UCSD-AML1 (cell line): ENCODE results near the gene ZPBP.
"Not testable (repeated sequence)": the region's sequence is repeated elsewhere in the genome, so short reads cannot be mapped to it uniquely, and the experiment has no call there.

Experiments
- DNase-seq: peaks from one replicate; lab custom pipeline; 2025; ENCODE audit not compliant: unreplicated experiment; lab: John Stamatoyannopoulos, UW

The ZPBP gene

DNA sequence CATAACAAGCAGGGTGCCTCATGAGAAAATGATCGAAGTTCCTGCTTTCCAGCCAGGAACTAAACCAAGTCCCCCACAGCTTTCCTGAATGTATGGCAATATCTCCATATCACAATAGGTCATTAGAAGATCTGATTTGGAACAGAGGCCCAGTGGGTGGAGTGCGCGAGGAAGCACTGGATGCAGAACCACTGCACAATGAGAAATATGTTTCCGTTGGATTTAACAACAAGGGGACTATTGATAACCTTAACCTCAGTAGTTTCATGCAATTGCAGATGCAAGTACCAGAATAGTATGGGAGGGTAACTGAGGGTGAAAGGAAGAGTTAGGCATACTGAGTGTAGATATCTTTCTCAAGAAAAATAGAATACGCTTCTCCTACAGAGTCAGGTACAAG, 45.3 kb downstream of the ZPBP start:
- no peak for DNase-seq

GRCh38 chr7:50041165-50041564, 51.9 kb downstream of the ZPBP start:
- not testable (repeated sequence) for DNase-seq

DNA sequence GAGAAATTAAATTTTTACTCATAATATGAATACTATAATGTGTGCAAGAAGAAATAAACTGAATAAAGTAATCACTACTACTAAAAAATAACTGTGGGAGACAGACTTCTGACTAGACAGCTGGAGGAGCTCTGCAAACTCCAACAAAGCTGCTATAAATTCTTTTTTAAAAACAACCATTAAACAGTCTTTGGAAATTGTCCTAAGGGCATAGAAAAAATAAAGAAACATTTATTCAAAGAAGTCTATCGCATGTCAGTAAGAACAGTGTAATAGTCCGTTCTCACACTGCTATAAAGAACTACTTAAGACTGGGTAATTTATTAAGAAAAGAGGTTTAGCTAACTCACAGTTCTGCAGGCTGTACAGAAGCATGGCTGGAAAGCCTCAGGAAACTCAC, 56.0 kb downstream of the ZPBP start:
- no peak for DNase-seq

DNA sequence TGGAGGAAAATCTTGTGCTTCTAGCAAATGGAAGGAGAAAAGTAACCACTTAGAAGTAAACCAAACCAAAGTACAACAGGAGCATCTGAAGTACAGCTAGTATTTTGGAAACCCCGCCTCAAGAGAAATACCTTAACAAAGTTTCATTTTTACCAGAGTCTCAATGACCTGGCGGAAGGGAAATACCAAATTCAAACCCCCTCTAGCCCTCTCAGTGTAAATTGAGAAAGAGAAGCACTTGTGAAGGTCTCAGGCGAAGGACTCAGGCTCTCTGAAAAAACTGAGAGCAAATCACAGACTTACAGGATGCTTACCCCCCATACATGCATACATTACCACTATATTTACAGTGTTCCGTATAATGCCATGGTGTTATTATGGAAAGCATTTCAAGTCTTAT, 70.1 kb downstream of the ZPBP start:
- no peak for DNase-seq

DNA sequence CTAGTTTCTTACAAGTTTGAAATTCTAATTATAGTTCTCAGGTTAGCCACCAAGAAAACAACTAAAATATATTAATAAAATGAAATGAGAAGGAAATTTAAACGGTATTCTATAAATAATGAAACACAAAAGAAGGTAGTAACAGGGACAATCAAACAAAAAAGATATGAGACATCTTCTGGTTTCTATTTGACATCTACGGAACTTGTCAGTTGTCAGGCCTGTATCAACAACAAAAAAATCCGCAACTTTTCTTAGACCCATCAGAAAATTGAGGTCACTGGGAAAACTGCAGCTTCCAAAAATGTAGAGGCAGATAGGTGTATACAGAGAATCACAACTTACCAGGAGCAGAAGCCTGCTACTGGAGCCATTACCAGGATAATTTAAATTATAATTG, 70.6 kb downstream of the ZPBP start:
- DNase-seq, result no peak

GRCh38 chr7:49995681-49996080, 97.4 kb downstream of the ZPBP start:
- DNase-seq, result no peak

GRCh38 chr7:49986191-49986590, 106.9 kb downstream of the ZPBP start:
- DNase-seq, result no peak

GRCh38 chr7:49980465-49980864, 112.6 kb downstream of the ZPBP start:
- DNase-seq, result no peak

GRCh38 chr7:49976238-49976637, 116.8 kb downstream of the ZPBP start:
- DNase-seq, result no peak

GRCh38 chr7:49974035-49974434, 119.0 kb downstream of the ZPBP start:
- no peak for DNase-seq

DNA sequence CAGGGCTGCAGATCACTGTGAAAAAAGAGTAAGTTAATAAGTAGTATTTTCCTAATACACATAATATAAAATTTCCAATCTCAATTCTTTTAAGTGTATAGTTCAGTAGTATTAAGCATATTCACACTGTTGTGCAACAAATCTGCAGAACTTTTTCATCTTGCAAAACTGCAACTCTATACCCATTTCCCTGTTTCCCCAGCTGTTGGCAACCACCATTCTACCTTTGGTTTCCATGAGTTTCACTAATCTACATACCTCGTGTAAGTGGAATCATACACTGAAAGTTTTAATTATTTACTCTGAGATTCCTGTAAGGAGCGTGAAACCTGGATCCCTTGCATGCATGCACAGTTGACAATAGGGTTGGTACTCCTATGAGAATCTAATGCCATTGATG, 155.4 kb downstream of the ZPBP start:
- no peak for DNase-seq

DNA sequence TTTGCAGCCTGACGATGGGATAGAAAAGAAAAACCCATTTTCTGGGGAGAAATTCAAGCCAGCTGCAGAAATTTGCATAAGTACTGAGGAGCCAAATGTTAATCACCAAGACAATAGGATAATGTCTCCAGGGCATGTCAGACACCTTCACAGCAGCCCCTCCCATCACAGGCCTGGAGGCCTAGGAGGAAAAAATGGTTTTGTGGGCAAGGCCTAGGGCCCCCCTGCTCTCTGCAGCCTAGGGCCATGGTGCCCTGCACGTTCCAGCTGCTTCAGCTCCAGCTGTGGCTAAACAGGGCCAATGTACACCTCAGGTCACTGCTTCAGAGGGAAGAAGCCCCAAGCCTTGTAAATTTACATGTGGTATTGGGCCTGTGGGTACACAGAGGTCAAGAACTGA, 161.4 kb downstream of the ZPBP start:
- DNase-seq, result no peak

DNA sequence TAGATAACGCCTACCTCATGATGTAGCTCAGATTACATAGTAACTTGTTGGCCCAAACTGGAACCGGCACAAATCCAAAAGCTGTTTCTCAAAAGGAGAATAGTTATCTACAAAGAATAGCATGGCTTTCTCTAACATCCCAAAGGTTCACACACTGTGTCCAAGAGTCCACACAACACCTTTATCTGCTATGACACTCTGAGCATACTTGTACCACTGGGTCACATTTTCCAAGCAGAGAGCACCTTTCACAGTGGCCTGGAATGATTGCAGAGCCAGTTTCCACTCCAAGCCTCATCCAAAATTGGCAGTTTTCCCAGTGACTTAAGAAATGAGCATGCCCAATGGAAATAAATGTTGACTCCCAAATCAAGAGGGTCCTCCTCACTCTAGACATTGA, 164.3 kb downstream of the ZPBP start:
- DNase-seq, result no peak

DNA sequence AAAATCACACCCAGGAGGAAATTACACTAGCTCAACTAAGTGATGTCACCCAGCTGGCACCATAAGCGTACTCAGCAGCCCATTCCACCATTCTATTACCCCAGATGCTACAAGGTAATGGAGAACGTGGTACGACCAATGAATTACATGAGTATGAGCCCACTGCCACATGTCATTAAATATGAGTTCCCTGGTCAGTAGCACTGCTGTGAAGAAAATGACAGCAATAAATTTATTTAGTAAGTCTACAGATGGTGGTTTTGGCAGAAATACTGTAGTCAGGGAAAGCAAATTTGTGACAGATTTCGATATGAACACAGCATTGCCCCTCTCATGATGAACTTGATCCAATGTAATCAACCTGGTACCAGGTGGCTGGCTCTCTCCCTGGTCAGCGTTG, 165.4 kb downstream of the ZPBP start:
- no peak for DNase-seq

DNA sequence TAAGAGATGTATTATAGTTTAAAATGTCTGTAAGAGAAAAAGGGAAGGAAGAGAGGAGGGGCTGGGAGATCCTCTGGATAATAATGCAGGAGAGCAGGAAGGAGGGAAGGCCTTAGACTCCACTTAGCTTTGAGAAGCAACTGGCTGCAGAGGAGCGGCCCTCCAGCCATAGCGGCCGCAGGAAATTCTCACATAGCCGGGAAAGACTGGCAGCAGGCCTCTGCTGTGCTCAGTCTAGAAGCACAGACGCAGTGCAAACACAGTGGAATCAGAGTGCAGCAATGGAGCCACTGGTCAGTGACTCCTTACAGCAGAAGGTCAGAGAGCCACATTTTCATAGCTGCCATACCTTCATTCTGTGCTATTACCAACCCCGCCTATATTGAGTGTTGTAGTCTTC, 166.3 kb downstream of the ZPBP start:
- no peak for DNase-seq

GRCh38 chr7:49911909-49912308, 181.1 kb downstream of the ZPBP start:
- no peak for DNase-seq

- DNase-seq, result no peak
These were observed 198.5 kb downstream of the ZPBP start for GRCh38 chr7:49894543-49894942.

GRCh38 chr7:49893131-49893530, 199.9 kb downstream of the ZPBP start:
- no peak for DNase-seq

- no peak for DNase-seq
These were observed 200.6 kb downstream of the ZPBP start for GRCh38 chr7:49892481-49892880.
